GM19463 (cell line): ENCODE data around the gene COL6A1.

Source experiments
- ATAC-seq: cut with Tn5 transposase; IDR thresholded peaks from one replicate; pipeline ENCODE4 v1.9.1; 2021; ENCODE audit warnings: mild to moderate bottlenecking, moderate library complexity; ENCODE audit not compliant: unreplicated experiment

COL6A1 gene

DNA sequence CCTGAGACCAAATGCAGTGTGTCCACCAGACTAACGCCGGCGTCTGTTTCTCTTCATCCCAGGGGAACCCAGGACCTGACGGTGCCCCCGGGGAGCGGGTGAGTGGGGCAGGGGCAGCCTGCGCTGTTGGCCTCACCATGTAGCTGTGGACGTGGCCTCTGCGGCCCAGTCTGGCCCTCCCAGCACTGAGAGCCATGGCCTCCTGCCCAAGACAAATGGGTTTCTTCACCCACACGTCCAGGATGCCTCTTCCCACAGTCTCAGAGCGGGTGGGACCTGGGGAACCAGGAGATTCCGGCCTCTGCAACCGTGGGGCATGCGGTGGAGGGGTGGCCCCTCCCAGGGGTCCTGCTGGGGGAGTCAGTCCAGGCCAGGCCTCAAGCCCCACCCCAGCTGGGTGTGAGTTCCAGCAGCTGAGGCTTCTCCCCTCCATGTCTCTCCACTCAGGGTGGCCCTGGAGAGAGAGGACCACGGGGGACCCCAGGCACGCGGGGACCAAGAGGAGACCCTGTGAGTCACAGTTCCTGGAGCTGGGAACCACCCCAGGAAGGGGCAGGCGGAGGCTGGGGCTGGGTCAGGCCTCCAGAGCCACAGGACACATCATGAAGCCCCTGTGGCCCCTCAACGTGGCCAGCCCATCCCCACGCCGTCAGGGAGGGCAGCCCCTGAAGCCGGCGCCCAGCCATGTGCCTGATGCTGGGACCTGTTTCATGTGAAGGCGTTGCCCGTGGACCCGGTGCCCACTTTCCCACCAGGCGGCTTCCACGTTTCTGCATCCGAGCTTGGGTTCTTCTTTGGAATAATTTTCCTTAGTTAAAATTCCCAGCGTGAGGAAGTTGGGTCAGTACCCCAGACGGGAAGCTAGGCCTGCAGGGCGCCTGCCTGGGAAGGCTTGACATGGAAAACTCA lies 11.0 kb downstream of the COL6A1 start:
- no peak for ATAC-seq

DNA sequence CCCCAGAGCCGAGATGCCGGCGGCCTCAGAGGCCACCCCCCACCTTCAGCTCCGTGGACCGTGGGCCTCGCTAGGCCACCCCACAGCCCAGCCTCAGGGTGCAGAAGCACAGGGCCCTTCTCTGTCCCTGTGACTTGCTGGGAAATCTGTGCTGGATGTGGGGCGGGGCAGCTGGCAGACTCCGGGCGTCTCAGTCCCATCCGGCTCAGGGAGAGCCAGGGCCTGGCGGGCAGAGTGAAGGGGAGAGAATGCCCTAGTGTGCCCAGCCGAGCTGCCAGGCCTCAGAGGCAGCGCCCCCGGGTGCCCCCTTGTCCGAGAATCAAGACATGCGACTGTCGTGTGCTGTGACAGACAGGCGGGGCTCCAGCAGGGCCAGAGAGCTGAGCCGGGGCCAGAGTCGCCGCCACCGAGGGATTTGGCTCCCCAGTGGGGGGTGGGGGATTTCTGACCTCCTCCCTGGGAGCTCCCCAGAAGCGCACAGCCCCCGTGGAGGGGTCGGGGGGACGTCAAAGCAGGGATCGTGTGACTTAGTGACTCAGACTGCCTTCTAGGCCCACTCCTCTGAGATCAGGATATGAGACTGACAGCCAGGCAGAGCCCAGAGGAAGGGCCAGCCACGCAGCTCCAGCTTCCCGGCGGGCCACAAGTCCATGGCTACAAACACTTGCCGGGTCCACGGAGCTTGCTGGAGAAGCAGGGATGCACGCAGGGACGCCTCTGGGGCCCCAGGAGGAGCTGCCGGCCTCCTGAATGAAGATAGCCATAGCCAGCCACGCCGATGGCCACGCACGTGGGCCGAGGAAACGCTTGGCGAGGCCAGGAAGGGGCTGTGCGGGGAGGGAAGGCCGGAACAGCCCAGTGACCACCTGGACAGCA lies 11.9 kb downstream of the COL6A1 start:
- ATAC-seq: no peak

DNA sequence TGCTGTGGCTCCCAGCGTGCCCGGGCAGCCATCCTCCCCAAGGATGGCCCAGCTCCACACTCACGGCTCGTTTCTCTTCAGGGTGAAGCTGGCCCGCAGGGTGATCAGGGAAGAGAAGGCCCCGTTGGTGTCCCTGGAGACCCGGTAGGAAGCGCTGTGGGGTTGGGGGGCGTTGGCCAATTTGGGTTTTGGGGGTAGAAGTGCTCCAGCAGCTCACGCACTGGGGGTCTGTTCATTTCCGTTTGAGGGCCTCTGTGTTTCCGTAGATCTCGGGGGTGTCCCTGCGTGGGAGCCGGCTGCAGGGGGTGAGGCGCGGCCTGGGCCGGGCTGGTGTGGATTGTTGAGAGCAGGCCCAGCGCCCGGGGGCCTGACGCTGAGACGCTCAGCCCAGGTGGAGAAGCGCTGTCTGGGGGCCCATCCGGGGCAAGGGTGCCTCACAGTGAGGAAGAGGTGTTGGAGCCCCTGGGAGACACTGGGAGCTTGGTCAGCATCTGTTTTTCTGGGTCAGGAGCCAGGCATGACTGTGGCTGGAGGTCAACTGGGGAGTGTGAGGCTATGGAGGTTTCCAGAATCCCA lies 12.6 kb downstream of the COL6A1 start:
- ATAC-seq: no peak

DNA sequence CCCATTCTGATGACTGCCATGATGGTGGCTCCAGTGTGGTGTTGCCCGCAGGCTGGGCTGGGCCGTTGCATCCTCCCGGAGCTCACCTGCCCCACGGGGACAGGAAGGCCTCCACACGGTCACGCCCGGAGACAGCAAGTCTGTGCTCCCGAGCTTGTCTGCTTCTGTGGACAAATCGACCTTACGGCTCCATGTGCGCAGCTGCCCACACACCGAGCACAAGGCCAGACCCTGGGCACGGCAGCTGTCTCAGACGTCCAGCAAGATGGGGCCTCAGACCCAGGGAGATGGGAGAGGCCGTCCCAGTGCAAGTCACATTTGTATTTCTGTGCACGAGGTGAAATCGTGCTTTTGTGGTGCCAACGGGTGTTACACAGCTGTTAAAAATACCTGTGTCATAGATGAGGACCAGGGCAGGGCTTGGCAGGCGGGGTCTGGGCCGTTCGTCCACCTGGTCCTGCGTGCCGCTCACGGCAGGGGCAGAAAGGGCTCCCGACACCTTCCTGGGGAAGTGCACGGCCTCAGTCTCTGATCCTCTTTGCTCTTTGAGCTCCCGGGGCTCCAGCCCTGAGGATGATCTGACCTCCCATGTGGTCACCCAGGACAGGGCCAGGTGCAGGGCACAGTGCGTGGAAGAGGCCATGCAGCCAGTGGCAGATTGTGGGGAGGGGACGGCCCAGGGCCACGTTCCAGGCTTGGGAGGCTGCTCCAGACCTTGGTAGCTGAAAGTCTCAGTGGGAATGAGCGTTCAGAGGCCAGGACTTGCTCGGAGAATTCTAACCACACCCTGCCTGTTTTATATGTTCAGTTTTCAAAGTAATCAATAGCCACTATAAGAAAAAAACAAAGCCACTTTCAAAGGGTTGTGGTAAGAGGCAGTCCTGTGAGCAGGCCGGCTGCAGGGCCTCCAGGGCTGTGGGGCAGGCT lies 13.5 kb downstream of the COL6A1 start:
- no peak for ATAC-seq

DNA sequence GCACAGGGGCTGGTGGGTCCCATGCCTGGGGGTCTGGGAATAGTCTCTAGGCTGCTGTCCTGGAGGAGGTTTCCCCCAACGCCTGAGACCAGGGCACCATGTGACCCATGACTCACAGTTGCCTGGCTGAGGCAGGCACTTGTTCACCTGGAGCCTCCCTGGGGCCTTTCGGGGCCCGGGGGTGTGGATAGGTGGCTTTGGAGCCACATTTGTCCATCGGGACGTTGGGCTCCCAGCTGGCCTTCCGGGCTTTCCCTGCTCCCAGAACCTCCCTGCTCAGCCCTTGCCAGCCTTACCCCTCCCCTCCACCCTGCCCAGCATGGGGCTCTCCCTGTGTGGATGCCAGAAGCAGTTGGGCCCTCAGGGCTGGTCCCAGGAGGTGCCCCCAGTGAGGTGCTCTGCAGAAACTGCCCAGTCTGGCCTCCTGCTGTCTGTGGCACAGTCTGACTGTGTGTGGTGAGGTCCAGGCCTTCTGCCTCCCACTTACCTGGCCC lies 14.2 kb downstream of the COL6A1 start:
- no peak for ATAC-seq

DNA sequence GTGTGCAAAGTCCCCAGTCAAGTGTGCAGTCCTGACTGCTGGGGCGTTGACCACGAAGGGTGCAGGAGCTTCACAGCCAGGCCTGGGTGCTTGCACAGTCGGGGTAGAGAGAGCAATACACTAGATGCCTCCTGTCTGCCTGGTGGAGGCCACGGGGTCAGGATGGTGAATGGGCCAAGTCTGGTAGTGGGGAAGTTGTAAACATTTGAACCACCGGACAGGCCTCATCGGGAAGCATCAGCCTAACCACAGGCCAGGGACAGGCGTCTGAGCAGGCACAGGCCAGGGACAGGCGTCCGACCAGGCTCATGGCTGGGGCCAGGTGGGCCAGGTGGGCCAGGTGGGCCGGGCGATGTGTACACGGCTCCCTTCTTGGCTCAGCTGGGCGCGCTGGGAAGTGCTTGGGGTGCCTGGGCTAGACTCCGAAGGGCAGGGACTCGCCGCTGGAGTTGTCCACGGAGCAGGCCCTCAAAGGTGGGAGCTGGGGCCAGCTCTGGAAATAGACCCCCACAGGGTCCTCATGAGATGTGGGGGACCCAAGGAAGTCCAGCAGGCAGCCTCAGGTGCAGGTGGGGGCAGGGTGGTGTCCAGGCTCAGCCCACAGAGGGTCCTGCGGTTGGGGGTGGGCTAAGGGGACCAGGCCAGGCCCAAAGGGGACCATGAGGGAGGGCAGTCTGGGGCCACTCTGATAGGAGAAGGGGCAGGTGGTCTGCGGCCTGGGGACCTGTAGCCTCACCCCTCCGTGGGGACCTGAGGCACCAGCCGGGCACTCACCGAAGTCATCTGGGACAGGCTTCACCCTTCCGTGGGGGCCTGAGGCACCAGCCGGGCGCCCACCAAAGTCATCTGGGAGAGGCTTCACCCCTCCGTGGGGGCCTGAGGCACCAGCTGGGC lies 15.0 kb downstream of the COL6A1 start:
- no peak for ATAC-seq

DNA sequence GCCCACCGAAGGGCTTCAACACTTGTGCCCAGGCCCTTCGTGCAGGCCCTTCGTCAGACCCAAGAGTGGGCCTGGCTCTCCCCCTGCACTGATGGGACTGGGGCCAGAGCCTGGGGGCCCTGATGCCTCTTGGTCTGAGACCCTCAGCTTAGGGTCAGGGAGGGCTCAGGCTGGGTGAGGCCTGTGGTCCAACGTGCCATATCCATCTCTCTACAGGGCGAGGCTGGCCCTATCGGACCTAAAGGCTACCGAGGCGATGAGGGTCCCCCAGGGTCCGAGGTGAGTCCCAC lies 15.6 kb downstream of the COL6A1 start:
- ATAC-seq: no peak

DNA sequence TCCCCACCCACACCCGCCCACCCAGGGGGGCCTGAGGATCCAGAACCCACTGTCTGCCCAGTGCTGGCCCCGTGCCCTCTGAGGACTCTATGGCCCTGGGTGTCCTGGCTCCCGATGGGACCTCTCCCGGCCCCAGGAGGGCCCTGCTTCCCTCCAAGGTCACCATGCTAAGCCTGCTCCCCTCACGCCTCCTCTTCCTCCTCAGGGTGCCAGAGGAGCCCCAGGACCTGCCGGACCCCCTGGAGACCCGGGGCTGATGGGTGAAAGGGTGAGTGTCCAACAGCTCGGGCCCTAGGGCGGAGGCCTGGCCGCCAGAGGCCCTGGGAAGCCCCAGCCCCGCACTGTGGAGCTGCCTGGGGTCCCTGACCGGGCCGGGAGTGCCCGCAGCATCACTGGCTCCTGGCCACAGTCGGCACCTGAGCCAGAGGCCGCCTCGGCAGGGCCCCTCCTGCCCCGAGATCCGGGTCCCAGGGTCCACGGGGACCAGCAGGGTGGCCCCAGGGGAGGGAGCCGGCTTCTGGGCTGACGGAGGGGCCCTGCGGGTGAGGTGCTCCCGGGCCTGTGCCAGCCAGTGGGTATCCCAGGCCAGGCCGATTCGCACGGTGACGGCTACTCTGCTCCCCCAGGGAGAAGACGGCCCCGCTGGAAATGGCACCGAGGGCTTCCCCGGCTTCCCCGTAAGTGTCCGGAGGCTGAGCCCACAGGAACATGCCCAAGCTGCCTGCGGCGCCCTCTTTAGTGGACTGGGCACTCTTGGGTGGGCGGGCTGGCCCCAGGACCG lies 16.1 kb downstream of the COL6A1 start:
- no peak for ATAC-seq

DNA sequence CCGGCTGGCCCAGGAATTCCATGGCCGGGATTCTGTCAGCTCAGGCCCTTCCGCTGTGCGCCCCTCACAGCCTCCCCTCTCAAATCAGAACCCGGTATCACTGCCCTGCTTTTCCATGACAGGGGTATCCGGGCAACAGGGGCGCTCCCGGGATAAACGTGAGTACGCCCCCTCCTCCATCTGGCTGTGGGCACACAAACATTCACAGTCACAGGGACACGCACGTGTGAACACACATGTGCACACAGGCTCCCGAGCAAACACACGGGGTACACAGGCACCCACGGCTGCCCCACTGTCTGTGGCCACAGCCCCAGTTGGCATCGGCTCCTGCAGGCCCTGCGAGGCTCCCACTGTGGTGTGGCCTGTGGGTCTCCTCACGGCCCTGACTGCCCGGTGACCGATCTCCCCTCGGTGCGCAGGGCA lies 16.7 kb downstream of the COL6A1 start:
- no peak for ATAC-seq

DNA sequence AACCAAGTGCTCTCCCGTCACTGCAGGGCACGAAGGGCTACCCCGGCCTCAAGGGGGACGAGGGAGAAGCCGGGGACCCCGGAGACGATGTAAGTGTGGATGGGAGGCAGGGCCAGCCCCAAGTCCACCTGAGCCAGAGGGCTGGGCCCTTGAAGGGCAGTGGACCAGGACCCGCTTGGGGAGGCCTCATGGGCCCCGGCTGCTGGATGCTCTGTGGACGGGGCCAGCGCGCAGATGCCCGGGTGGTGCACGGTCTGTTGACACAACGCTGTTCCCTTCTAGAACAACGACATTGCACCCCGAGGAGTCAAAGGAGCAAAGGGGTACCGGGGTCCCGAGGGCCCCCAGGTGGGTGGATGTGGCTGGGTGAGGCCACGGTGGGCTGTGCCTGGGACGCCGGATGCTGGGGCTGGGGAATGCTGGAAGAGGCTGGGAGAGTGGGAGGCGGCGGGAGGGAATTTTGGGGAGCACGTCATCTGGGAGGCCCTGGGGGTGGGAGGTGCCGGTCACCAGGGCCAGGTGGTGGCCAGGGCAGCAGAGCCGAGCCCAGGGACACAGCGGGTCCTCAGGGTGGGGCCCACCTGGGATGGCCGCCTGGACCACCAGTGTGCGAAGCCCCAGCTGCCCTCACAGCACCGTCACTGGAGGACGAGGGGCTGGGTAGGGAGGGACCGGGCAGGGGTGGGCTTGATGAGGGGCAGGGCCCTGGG lies 17.5 kb downstream of the COL6A1 start:
- ATAC-seq: no peak

DNA sequence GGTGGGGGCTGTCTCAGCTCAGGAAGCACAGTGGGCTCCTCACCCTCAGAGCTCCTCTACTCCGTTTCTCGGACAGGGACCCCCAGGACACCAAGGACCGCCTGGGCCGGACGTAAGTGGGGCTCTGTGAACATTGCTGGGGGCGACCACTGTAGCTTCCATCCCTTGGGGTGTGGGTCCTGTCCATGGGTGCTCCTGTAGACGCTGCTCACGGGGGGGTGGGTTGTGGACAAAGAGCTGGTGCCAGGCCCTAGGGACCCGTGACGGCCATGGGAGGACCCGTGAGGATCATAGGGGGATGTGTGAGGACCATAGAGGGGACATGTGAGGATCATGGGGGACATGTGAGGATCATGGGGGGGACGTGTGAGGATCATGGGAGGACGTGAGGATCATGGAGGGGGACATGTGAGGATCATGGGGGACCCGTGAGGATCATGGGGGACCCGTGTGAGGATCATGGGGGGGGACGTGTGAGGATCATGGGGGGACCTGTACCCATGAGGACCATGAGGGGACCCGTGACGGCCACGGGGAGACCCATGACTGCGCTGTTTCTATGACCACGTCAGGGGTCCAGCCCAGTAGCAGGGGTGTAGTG lies 18.1 kb downstream of the COL6A1 start:
- no peak for ATAC-seq

DNA sequence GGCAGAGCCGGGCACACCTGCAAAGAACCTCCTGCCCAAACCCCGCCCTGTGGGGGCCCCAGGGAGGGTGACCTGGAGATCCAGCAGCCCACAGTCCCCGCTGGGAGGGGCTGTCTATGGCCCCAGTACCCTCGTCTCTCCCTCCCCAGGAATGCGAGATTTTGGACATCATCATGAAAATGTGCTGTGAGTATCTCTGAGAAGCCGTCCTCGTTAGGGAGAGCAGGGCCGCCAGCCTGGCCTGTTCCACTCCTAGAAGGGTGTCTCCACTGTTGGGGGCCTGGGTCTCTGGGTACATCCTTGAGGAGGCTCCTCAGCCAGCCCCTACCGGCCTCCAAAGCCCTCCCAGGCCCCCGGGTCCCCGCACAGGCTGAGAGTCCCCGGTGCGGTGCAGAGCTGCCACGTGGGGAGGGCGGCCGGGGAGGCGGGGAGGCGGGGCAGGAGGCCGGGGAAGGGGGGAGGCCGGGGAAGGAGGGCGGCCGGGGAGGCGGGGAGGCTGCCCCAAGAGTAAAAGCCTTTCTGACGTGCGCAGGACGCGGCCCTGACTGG lies 18.7 kb downstream of the COL6A1 start:
- ATAC-seq: no peak

DNA sequence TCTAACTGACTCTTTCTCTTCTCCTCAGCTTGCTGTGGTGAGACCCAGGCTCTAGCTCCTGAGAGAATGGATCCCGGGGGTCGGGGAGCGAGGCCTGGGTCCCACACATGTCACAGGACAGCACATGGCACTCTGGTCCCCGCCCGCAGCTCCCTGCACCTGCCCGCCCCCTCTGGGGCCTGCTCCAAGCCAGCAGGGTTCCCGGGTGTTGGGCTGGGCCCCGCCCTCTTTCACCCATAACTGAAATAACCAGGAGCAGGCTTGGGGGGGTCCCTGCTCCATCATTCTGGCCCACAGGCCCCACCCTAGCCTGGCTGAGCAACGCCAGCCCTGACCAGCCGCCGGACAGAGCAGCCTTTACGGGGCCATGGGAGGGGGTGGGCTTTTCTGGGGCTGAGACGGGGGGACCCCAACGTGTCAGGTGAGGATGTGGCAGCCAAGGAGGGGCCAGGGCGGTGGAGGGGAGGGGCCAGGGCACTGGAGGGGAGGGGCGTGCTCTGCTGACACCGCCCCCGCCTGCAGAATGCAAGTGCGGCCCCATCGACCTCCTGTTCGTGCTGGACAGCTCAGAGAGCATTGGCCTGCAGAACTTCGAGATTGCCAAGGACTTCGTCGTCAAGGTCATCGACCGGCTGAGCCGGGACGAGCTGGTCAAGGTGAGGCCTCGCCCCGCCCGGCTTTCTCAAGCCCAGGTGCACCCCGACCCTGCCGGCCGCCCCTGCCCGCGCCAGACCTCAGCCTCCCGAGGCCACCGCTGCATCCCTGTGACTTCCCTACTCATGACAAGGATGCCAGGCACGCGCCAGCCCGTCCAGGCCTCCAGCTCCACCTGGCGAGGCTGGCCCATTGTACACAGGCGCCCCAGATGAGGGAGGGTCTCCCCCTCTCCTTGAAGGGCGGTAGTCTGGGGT lies 19.4 kb downstream of the COL6A1 start:
- no peak for ATAC-seq

DNA sequence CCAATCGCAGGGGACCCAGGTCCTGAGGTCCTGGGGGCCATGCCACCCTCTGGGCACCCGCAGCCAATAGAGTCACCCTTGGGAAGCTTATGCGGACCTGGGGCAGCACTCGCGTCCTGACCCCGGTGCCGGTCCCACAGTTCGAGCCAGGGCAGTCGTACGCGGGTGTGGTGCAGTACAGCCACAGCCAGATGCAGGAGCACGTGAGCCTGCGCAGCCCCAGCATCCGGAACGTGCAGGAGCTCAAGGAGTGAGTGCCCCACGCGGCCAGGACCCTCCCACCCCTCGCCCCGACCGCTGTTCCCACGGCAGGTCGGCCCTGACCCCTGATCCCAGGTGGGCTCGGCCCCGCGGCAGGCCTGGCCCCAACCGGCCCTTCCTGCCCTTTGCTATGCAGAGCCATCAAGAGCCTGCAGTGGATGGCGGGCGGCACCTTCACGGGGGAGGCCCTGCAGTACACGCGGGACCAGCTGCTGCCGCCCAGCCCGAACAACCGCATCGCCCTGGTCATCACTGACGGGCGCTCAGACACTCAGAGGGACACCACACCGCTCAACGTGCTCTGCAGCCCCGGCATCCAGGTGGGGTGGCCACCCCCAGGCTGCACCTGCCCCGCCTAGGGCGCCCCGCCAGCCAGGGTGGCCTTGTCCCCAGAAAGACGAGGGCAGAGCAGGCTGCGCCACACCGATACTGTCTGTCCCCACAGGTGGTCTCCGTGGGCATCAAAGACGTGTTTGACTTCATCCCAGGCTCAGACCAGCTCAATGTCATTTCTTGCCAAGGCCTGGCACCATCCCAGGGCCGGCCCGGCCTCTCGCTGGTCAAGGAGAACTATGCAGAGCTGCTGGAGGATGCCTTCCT lies 20.5 kb downstream of the COL6A1 start:
- ATAC-seq: no peak

DNA sequence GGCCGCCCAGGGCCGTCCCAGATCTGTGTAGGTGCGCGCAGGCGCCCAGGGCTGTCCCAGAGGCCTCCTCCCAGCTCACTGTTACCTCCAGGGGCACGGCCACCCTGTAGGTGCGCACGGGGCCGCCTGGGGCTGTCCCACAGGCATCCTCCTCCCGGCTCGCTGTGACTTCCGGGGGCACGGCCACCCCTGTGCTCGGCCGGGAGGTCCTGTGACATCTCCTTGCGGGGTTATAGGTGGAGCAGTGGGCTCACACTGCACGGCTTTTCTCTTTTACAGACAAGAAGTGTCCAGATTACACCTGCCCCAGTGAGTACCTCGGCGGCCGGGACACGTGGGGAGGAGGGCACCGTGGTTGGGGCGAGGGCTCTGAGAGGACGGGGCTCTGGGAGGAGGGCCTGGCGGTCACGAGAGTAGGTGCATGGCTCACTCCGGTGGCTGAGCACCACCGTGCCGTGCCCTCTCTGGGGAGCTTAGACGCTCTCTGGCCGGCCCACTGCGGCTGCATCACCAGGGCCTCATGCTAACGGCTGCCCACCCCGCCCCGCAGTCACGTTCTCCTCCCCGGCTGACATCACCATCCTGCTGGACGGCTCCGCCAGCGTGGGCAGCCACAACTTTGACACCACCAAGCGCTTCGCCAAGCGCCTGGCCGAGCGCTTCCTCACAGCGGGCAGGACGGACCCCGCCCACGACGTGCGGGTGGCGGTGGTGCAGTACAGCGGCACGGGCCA lies 21.4 kb downstream of the COL6A1 start:
- ATAC-seq: no peak
